ENCODE measurements around the gene TPI1. TPM values are rescaled to one million over a fixed set of nuclear protein-coding genes. Genes with fewer than 3 reads are reported as not detected.
"Not testable (repeated sequence)": the region's sequence is repeated elsewhere in the genome, so short reads cannot be mapped to it uniquely, and the experiment has no call there.

The TPI1 gene
- total RNA-seq, 2 experiments from 2014 or later = 918 to 1,035 TPM

DNA sequence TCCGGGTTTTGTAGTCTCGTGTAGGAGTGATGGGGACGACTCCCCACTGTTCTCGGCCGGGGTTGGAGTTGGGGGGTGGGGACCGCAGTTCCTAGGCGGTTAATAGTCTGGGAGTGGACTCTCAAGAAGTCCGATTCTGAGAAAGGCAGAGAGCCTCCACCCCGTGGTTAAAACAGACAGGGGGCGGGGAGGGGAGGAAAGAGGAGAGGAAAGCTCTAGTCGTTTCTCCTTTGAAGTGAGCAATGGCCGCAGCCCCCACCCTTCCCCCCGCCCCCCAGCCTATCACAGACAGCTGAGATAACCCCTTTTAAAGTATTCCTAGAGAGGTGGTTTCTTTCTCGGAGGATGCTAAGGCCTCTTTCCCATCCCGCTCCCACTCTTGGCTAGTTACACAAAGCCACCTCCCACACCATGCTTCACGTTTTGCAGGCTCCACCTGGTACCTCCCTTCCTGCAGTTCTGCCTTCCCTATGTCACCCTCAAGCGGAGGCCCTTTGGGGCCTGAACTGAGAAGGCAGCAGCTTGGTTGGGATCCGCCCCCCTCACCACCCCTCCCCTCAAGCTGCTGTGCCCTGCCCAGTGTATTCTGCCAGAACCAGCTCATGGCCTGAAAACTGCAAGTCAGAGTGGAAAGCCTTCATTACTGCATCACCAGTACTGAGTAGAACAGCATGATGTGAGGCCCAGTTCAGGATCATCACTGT, 14.5 kb upstream of the TPI1 start:
- Mint-ChIP-seq H3K4me3 (peak overlapping the region; percentile 84), H3K27ac (peak overlapping the region; percentile 100), H3K36me3 (ENCODE audit: low read depth) (peaks cover 44% of the 10 kb centered on the region), H3K4me1 (peaks cover 43% of the 10 kb centered on the region), H3K9me3 (no peaks in the 10 kb centered on the region), H3K27me3 (no peaks in the 10 kb centered on the region)
- peak; percentile 74 for DNase-seq
- ChIA-PET CTCF (interaction anchor here (0.6 to 6.2 kb wide), 19 partner anchors 11 to 317 kb away, joined by 3 to 67 read pairs (median 4); partner anchors contain the start of genes GNB3, GPR162, MLF2 and P3H3), POLR2A (interaction anchor here (0.6 to 2.8 kb wide), 10 partner anchors 9 to 319 kb away, joined by 3 to 23 read pairs (median 6); partner anchors contain the start of genes C12orf57, GAPDH, MLF2 and RNU7-1)

DNA sequence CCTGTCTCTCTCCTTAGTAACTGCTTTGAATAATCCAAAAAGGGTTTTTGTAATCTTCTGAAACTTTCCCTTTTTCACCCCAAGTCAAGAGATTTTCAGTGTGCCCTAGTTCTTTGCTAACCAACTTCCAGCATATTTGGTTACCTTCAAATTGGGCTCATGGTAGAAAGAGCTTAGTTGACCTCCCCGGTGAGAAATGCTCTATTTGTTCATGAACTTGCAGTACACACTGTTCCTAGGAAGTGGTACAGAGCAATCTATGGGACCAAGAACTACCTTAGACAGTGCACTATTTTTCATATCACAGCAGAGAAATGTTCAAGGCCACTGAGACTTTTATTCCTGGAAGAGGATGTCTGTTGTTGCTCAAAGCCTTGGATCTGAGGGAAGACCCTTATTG, 13.7 kb upstream of the TPI1 start:
- H3K36me3 Mint-ChIP-seq (ENCODE audit: low read depth) = peaks cover 42% of the 10 kb centered on the region
- POLR2A ChIA-PET = interaction anchor here (1.0 to 2.8 kb wide), 4 partner anchors 14 to 38 kb away, joined by 3 to 23 read pairs (median 10); partner anchors contain the start of genes SPSB2 and TPI1
- peaks cover 38% of the 10 kb centered on the region for H3K4me1 Mint-ChIP-seq
- no peaks in the 10 kb centered on the region for H3K27me3 Mint-ChIP-seq
- peak overlapping the region; percentile 100 for H3K27ac Mint-ChIP-seq
- CTCF ChIA-PET = interaction anchor here (0.8 to 6.2 kb wide), 10 partner anchors 13 to 318 kb away, joined by 3 to 67 read pairs (median 5); partner anchors contain the start of genes GPR162, MLF2, SPSB2 and TPI1
- peak overlapping the region; percentile 84 for H3K4me3 Mint-ChIP-seq
- DNase-seq = no peak
- no peaks in the 10 kb centered on the region for H3K9me3 Mint-ChIP-seq

DNA sequence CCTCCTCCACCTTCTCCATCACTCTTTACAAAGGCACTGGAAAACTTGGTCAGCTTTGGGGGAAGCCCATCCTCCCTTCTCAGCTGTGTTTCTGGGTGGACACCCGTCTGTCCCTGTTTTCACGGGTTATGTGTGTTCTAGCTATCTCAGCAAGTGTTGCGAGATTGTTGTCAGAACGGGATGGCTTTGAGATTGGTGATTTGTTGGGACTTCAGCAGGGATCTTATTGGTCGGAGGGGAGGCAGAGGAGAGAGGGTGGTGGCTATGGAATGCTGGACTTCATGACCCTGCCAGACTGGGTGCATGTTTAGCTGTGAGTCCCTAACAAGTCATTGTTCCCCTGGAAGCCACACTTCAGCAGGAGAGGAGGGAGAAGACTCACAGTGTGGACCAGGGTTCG, 13.3 kb upstream of the TPI1 start:
- H3K4me1 Mint-ChIP-seq = peaks cover 36% of the 10 kb centered on the region
- DNase-seq = no peak
- H3K27ac Mint-ChIP-seq = peak overlapping the region; percentile 100
- ChIA-PET POLR2A (interaction anchor here (1.0 to 2.1 kb wide), 2 partner anchors 13 to 37 kb away, joined by 3 to 7 read pairs; partner anchors contain the start of gene TPI1), CTCF (interaction anchor here (1.8 to 6.2 kb wide), 3 partner anchors 12 to 101 kb away, joined by 6 to 67 read pairs (median 55); partner anchors contain the start of genes MLF2, SPSB2 and TPI1)
- no peak overlapping the region for H3K4me3 Mint-ChIP-seq
- no peaks in the 10 kb centered on the region for H3K27me3 Mint-ChIP-seq
- peaks cover 38% of the 10 kb centered on the region for H3K36me3 Mint-ChIP-seq (ENCODE audit: low read depth)
- H3K9me3 Mint-ChIP-seq = no peaks in the 10 kb centered on the region

GRCh38 chr12:6855322-6855721, 12.0 kb upstream of the TPI1 start:
- Mint-ChIP-seq H3K36me3 (ENCODE audit: low read depth) (peaks cover 32% of the 10 kb centered on the region), H3K27me3 (no peaks in the 10 kb centered on the region), H3K9me3 (no peaks in the 10 kb centered on the region), H3K4me3 (no peak overlapping the region), H3K4me1 (peaks cover 24% of the 10 kb centered on the region), H3K27ac (no peak overlapping the region)
- CTCF ChIA-PET = interaction anchor here (0.9 to 6.2 kb wide), 5 partner anchors 11 to 235 kb away, joined by 3 to 67 read pairs (median 3); partner anchors contain the start of genes SPSB2 and TPI1
- POLR2A ChIA-PET = no interaction called here
- no peak for DNase-seq

- ChIA-PET POLR2A (no interaction called here), CTCF (interaction anchor here (0.6 to 2.8 kb wide), 4 partner anchors 10 to 223 kb away, joined by 3 to 13 read pairs (median 8); partner anchors contain the start of gene SPSB2)
- H3K36me3 Mint-ChIP-seq (ENCODE audit: low read depth) = peaks cover 54% of the 10 kb centered on the region
- H3K27ac Mint-ChIP-seq = no peak overlapping the region
- H3K4me3 Mint-ChIP-seq = no peak overlapping the region
- peaks cover 9% of the 10 kb centered on the region for H3K4me1 Mint-ChIP-seq
- H3K9me3 Mint-ChIP-seq = no peaks in the 10 kb centered on the region
- DNase-seq = no peak
- H3K27me3 Mint-ChIP-seq = no peaks in the 10 kb centered on the region
Observed at GRCh38 chr12:6858799-6859198, 8.5 kb upstream of the TPI1 start.

GRCh38 chr12:6860116-6860515, 7.2 kb upstream of the TPI1 start:
- Mint-ChIP-seq H3K27me3 (no peaks in the 10 kb centered on the region), H3K4me3 (no peak overlapping the region)

GRCh38 chr12:6860942-6861341, 6.4 kb upstream of the TPI1 start:
- POLR2A ChIA-PET = interaction anchor here (1.1 kb wide), 1 partner anchor 8 kb away, joined by 3 read pairs; no protein-coding TSS in a partner anchor

More at GRCh38 chr12:6860116-6860515, 7.2 kb upstream of the TPI1 start:
- no peak for DNase-seq
- POLR2A ChIA-PET = no interaction called here
- Mint-ChIP-seq H3K4me1 (no peaks in the 10 kb centered on the region), H3K9me3 (no peaks in the 10 kb centered on the region), H3K27ac (peak overlapping the region; percentile 66), H3K36me3 (ENCODE audit: low read depth) (peaks cover 55% of the 10 kb centered on the region)
- CTCF ChIA-PET = interaction anchor here (0.9 to 2.8 kb wide), 4 partner anchors 9 to 106 kb away, joined by 3 to 13 read pairs (median 6); partner anchors contain the start of gene SPSB2

DNA sequence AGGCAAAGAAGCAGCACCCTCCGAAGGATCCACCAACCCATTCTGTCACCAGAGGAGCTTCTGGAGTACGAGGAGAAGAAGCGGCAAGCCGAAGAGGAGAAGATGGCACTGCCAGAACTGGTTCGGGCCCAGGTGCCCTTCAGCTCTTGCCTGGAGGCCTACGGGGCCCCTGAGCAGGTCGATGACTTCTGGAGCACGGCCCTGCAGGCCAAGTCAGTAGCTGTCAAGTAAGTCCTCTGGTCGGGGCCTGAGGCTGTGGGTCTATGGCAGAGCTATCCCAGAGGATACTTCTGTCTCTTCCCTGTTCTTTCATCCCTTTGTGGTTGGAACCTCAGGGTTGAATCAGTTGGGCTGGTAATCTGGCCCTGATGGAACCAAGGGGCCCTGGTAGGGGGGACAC, 5.9 kb upstream of the TPI1 start:
- Mint-ChIP-seq H3K9me3 (no peaks in the 10 kb centered on the region), H3K27ac (no peak overlapping the region), H3K4me3 (no peak overlapping the region), H3K4me1 (peaks cover 1% of the 10 kb centered on the region), H3K36me3 (ENCODE audit: low read depth) (peaks cover 60% of the 10 kb centered on the region), H3K27me3 (no peaks in the 10 kb centered on the region)
- POLR2A ChIA-PET = interaction anchor here (1.1 kb wide), 1 partner anchor 9 kb away, joined by 3 read pairs; no protein-coding TSS in a partner anchor
- no peak for DNase-seq
- CTCF ChIA-PET = interaction anchor here (0.6 to 1.4 kb wide), 4 partner anchors 9 to 29 kb away, joined by 3 to 8 read pairs (median 4); partner anchors contain the start of gene SPSB2

More at GRCh38 chr12:6860942-6861341, 6.4 kb upstream of the TPI1 start:
- Mint-ChIP-seq H3K27me3 (no peaks in the 10 kb centered on the region), H3K9me3 (no peaks in the 10 kb centered on the region), H3K36me3 (ENCODE audit: low read depth) (peaks cover 60% of the 10 kb centered on the region), H3K4me1 (no peaks in the 10 kb centered on the region), H3K4me3 (no peak overlapping the region), H3K27ac (no peak overlapping the region)
- DNase-seq = no peak
- CTCF ChIA-PET = interaction anchor here (1.2 to 1.4 kb wide), 2 partner anchors 9 to 30 kb away, joined by 3 to 8 read pairs; no protein-coding TSS in a partner anchor

DNA sequence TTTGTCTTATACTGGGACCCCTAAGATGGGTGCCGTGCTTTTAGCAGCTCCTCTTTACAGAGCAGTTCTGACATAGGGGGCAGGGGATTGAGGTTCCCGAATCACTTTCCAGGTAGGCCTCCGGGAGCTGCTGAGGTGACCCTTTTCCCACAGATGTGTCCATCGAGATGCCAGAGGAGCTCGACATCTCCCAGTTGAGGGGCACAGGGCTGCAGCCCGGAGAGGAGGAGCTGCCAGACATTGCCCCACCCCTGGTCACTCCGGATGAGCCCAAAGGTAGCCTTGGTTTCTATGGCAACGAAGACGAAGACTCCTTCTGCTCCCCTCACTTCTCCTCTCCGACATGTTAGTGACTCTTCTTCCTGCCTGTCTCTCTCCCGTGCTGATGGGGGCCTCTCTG, 4.3 kb upstream of the TPI1 start:
- Mint-ChIP-seq H3K27ac (no peak overlapping the region), H3K27me3 (no peaks in the 10 kb centered on the region), H3K9me3 (no peaks in the 10 kb centered on the region), H3K36me3 (ENCODE audit: low read depth) (peaks cover 51% of the 10 kb centered on the region), H3K4me3 (no peak overlapping the region), H3K4me1 (peaks cover 10% of the 10 kb centered on the region)
- DNase-seq = no peak
- ChIA-PET POLR2A (no interaction called here), CTCF (interaction anchor here (3.3 to 7.8 kb wide), 2 partner anchors 10 kb away, joined by 16 to 67 read pairs; partner anchors contain the start of genes CDCA3, SPSB2 and USP5)

DNA sequence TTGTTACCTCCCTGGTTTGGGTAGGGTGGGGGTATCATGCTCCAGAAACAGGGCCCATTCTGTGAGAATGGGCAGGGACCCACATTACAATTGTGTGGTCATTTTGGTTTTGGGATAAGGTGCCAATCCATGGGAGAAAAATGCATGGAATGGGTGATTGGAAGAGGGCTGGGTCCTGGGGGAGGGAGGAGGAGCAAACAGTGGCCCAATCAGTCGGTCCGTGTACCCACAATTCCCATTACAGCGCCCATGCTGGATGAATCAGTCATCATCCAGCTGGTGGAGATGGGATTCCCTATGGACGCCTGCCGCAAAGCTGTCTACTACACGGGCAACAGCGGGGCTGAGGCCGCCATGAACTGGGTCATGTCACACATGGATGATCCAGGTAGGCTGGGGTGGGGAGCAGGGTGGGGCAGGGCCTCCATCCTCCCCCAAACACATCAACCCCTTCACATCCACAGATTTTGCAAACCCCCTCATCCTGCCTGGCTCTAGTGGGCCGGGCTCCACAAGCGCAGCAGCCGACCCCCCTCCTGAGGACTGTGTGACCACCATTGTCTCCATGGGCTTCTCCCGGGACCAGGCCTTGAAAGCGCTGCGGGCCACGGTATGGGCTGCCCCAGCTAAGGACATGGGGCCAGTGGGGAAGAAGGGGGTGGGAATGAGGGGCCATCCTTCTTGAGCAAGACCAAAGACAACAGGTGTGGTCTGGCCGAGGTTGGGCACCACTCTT, 3.6 kb upstream of the TPI1 start:
- no peak for DNase-seq
- Mint-ChIP-seq H3K27me3 (no peaks in the 10 kb centered on the region), H3K27ac (no peak overlapping the region), H3K4me3 (no peak overlapping the region), H3K36me3 (ENCODE audit: low read depth) (peaks cover 56% of the 10 kb centered on the region), H3K9me3 (no peaks in the 10 kb centered on the region), H3K4me1 (peaks cover 17% of the 10 kb centered on the region)
- CTCF ChIA-PET = interaction anchor here (1.0 to 7.8 kb wide), 5 partner anchors 10 to 246 kb away, joined by 3 to 67 read pairs (median 13); partner anchors contain the start of genes C1RL, CDCA3, SPSB2 and USP5
- POLR2A ChIA-PET = no interaction called here

GRCh38 chr12:6865307-6865706, 2.0 kb upstream of the TPI1 start:
- Mint-ChIP-seq H3K36me3 (ENCODE audit: low read depth) (peaks cover 68% of the 10 kb centered on the region), H3K4me1 (peaks cover 32% of the 10 kb centered on the region)
- H3K27ac Mint-ChIP-seq, H3K9me3 Mint-ChIP-seq, H3K4me3 Mint-ChIP-seq, DNase-seq, POLR2A ChIA-PET, H3K27me3 Mint-ChIP-seq: not testable (repeated sequence)
- CTCF ChIA-PET = interaction anchor here (0.9 to 7.8 kb wide), 6 partner anchors 8 to 243 kb away, joined by 3 to 67 read pairs (median 9); partner anchors contain the start of genes CDCA3, SPSB2 and USP5

Measured in activated CD4-positive, alpha-beta T cell treated with anti-CD3 and anti-CD28 coated beads, Interleukin-2, amount 10 ng/mL, durations not matched to agents 7 days and 5 days (primary cell).